Activated T-cell treated with anti-CD3 and anti-CD28 coated beads, Interleukin-2, amount 50 U/mL, for 4 hours (primary cell): ENCODE results near the gene BBS10. TPM values are rescaled to one million over a fixed set of nuclear protein-coding genes. Genes with fewer than 3 reads are reported as not detected.
"Not testable (repeated sequence)": the region's sequence is repeated elsewhere in the genome, so short reads cannot be mapped to it uniquely, and the experiment has no call there.

Experiments
- ATAC-seq, 2 donors: fragments of 200-7000 bp; cut with Tn5 transposase; one replicate each; pipeline ENCODE4 v1.10.0; 2021
- DNase-seq: peaks from one replicate; pipeline ENCODE4 v3.0.0-alpha.2; 2020
- H3K27me3 Mint-ChIP-seq: one replicate; pipeline ENCODE4 v1.8.0; 2021; ENCODE audit warnings: low read depth, mixed read lengths
- H3K36me3 Mint-ChIP-seq: one replicate; pipeline ENCODE4 v1.8.0; 2022; ENCODE audit warnings: mixed read lengths; ENCODE audit not compliant: insufficient read depth
- H3K4me1 Mint-ChIP-seq: one replicate; pipeline ENCODE4 v1.8.0; 2021; ENCODE audit warnings: low read depth, mixed read lengths
- H3K4me3 Mint-ChIP-seq: one replicate; pipeline ENCODE4 v1.8.0; 2021; ENCODE audit warnings: mild to moderate bottlenecking, moderate library complexity, mixed read lengths
- H3K9me3 Mint-ChIP-seq: one replicate; pipeline ENCODE4 v1.8.0; 2021; ENCODE audit warnings: mixed read lengths
- total RNA-seq, 3 donors: library from RNA; stranded (reverse); gene quantifications; one replicate each; pipeline ENCODE4 v1.2.1, GENCODE V29; 2021

The BBS10 gene
- total RNA-seq = 1 to 10 TPM; 3.3 to 4.1 (median 3.9) TPM

DNA sequence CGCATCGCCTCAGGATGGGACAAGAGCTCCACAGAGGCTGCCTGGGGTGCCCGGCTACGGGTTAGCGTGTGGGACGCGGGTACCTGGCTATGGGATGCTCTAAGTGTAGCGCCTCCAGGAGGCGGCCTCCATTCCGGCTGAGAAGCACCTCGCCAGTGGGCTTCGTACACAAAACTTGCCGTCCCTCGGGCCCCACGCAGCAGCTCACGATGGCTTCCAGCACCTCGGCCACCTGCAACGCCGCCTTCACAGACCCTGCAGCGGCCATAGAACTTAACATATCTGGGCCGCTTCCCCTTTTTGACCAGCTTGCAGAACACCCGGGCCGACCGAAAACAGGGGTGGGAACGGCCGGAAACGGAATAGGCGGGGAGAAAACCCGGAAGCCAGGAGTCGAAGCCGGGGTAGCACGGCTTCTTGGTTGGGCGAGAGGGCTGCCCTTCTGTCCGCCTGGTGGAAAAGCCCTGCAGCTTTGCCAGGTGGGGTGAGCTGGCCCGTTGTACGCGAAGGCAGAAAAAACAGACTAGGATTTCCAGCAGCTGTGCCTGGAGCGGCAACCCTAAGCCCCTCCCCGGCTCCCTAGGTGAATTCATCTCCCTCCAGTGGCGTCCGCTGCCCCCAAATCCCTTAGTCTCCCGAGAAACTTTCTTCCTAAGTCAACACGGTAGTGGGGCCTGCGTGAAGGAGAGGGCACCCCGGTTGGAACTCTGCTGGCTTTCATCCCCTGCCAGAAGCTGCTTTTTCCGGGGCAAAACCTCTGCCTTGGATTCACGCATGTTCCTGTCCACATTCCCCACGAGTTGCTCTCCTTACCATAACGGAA is at the start of gene BBS10:
Gene BBS10, minus strand, starts transcription at position 337 of the 823 bp plus-strand sequence. Its CDS starts 57 bp downstream, at position 280.
- Mint-ChIP-seq H3K4me3 (peak within 1 kb of the TSS; percentile 94), H3K36me3 (peaks cover 1% of the 10 kb centered on the region), H3K27me3 (no peaks in the 10 kb centered on the region), H3K4me1 (peaks cover 26% of the 10 kb centered on the region), H3K9me3 (no peaks in the 10 kb centered on the region)
- DNase-seq (peak; percentile 73), ATAC-seq (peak; percentile 96 to 97)

DNA sequence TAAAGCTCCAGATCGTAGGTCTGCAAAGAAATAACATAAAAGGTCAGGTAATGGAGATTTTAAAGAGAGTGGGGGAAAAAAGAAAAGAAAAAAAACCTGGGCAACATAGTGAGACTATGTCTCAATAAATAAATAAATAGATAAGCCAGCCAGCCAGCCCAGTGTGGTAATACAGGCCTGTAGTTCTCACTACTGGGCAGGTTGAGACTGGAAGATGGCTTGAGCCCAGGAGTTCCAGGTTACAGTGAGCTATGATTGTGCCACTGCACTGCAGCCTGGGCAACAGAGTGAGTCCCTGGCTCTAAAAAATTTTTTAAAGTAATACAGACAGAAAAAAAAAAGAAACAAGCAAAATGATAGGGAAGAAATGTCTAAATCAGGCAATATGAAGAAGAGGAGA is 43.2 kb upstream of the BBS10 start:
- peaks cover 30% of the 10 kb centered on the region for H3K36me3 Mint-ChIP-seq
- H3K4me1 Mint-ChIP-seq = no peaks in the 10 kb centered on the region
- no peaks in the 10 kb centered on the region for H3K9me3 Mint-ChIP-seq
- no peak overlapping the region for H3K4me3 Mint-ChIP-seq
- no peaks in the 10 kb centered on the region for H3K27me3 Mint-ChIP-seq
- ATAC-seq = no peak
- no peak for DNase-seq

DNA sequence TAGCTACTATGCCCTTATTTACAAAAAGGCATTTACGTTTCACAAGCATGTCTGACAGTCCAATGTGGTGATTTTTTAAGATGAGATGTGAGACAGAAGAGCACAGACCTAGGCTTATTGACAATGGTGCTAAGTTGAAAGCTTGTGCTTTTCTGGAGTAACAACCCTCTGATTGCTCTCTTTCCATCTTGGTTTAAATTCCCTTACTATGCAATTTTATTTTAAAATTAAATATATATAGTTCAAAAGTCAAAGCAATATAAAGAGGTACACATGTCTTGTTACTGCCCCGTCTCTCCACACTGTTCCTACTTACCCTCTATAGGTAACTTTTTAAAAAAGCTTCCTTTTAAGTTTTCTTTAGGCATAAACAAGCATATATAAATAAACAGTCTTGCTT is 39.4 kb upstream of the BBS10 start:
- ATAC-seq (no peak), DNase-seq (no peak)
- H3K4me3 Mint-ChIP-seq = no peak overlapping the region
- H3K36me3 Mint-ChIP-seq = peaks cover 41% of the 10 kb centered on the region
- H3K9me3 Mint-ChIP-seq = no peaks in the 10 kb centered on the region
- H3K27me3 Mint-ChIP-seq = no peaks in the 10 kb centered on the region
- H3K4me1 Mint-ChIP-seq = no peaks in the 10 kb centered on the region

DNA sequence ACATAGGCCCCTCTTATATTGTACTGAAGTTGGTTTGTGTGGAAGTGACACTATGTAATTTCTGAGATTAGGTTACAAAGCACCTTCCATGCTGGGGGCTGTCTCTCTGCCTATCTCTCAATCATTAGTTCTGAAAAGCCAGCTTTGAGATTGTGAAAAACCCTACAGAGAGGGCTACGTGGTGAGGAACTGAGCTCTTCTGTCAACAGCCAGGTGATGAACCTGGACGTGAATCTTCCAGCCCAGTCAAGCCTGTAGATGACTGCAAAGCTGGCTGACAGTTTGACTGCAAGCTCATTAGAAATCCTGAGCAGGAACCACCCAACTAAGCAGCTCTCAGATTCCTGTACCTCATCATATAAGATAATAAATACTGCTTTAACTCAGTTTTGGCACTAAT is 36.3 kb upstream of the BBS10 start:
- Mint-ChIP-seq H3K36me3 (peaks cover 31% of the 10 kb centered on the region), H3K4me1 (no peaks in the 10 kb centered on the region), H3K27me3 (no peaks in the 10 kb centered on the region), H3K4me3 (no peak overlapping the region), H3K9me3 (no peaks in the 10 kb centered on the region)
- no peak for ATAC-seq
- no peak for DNase-seq

DNA sequence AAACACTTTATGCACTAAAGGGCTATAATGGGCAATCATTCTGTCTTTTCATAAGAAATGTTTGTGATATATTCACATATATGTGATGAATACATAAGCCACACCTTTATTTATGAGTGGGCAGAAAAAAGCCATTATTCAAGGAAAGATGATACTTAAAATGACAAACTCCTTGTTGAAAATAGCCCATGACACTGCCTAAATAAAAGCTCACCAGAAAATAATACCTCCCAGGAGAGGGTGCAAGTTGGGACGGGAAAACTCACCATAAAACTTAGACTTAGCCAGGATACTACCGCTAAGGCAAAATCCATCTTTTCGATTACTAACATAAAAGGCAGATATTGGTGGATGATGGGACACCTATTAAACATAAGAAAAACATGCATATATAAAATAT is 35.8 kb upstream of the BBS10 start:
- ATAC-seq = no peak
- H3K9me3 Mint-ChIP-seq = no peaks in the 10 kb centered on the region
- no peak overlapping the region for H3K4me3 Mint-ChIP-seq
- H3K36me3 Mint-ChIP-seq = peaks cover 31% of the 10 kb centered on the region
- DNase-seq = no peak
- H3K27me3 Mint-ChIP-seq = no peaks in the 10 kb centered on the region
- H3K4me1 Mint-ChIP-seq = no peaks in the 10 kb centered on the region

DNA sequence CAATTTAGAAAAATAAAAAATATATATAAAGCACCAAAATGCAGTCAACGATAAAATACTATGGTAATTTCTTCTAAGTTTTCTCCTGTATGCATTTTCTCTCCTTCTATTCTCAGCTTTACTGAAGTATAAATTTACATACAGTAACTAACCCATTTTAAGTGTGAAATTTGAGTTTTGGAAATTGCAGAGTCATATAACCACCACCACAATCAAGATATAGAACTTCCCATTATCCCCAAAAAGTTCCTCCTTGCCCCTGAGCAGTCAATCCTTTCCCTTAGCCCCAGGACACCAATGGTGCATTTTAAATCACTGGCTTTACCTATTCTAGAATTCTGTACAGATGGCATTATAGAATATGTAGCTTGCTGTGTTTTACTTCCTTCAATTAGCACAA is 31.0 kb upstream of the BBS10 start:
- DNase-seq (no peak), ATAC-seq (no peak)
- Mint-ChIP-seq H3K4me1 (no peaks in the 10 kb centered on the region), H3K9me3 (no peaks in the 10 kb centered on the region), H3K4me3 (no peak overlapping the region), H3K27me3 (no peaks in the 10 kb centered on the region), H3K36me3 (peaks cover 37% of the 10 kb centered on the region)

DNA sequence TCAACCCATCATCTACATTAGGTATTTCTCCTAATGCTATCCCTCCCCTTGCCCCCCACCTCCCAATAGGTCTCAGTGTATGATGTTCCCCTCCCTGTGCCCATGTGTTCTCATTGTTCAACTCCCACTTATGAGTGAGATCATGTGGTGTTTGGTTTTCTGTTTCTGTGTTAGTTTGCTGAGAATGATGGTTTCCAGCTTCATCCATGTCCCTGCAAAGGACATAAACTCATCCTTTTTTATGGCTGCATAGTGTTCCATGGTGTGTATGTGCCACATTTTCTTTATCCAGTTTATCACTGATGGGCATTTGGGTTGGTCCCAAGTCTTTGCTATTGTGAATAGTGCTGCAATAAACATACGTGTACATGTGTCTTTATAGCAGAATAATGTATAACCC is 28.7 kb upstream of the BBS10 start:
- ATAC-seq, H3K9me3 Mint-ChIP-seq, H3K4me1 Mint-ChIP-seq, H3K4me3 Mint-ChIP-seq, H3K27me3 Mint-ChIP-seq, DNase-seq: not testable (repeated sequence)
- peaks cover 36% of the 10 kb centered on the region for H3K36me3 Mint-ChIP-seq

DNA sequence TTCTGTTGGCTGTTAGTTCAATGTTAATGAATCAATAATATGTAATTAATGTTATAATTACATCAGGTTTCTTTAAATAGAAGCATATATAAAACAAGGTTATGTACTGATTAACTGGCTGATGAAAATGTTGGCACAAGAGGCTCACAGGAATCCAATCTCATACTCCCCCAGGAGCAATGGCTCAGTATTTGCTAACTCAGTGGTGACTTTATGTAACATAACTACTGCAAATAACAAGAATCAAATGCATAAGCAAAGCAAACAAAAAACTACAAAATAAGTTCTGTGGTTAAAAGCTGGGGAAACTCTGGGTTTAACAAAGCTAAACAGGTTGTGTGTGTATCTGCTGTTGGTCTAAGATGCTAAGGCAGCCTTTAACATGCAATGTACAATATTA is 27.7 kb upstream of the BBS10 start:
- peaks cover 38% of the 10 kb centered on the region for H3K36me3 Mint-ChIP-seq
- DNase-seq (no peak), ATAC-seq (no peak)
- H3K4me3 Mint-ChIP-seq = no peak overlapping the region
- no peaks in the 10 kb centered on the region for H3K4me1 Mint-ChIP-seq
- H3K9me3 Mint-ChIP-seq = no peaks in the 10 kb centered on the region
- no peaks in the 10 kb centered on the region for H3K27me3 Mint-ChIP-seq

DNA sequence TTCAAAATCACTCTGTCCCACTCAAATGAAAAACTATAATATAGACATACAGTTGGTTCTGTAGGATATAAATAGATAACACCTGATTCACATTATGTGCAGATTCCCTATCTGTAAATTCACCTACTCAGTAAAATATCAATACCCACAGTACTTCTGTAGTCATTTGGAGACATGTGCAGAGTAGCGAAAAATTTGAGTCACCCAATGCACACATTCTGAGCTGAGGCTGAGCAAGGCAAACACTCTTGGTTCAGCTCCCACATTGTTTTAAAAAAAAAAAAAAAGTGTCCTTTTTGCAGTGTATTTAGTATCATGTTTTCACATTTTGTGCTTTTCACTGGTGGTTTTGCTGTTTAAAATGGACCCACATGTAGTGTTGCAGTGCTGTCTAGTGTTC is 27.3 kb upstream of the BBS10 start:
- H3K27me3 Mint-ChIP-seq = no peaks in the 10 kb centered on the region
- peaks cover 42% of the 10 kb centered on the region for H3K36me3 Mint-ChIP-seq
- no peak for ATAC-seq
- H3K4me3 Mint-ChIP-seq = no peak overlapping the region
- no peaks in the 10 kb centered on the region for H3K9me3 Mint-ChIP-seq
- DNase-seq = no peak
- no peaks in the 10 kb centered on the region for H3K4me1 Mint-ChIP-seq

DNA sequence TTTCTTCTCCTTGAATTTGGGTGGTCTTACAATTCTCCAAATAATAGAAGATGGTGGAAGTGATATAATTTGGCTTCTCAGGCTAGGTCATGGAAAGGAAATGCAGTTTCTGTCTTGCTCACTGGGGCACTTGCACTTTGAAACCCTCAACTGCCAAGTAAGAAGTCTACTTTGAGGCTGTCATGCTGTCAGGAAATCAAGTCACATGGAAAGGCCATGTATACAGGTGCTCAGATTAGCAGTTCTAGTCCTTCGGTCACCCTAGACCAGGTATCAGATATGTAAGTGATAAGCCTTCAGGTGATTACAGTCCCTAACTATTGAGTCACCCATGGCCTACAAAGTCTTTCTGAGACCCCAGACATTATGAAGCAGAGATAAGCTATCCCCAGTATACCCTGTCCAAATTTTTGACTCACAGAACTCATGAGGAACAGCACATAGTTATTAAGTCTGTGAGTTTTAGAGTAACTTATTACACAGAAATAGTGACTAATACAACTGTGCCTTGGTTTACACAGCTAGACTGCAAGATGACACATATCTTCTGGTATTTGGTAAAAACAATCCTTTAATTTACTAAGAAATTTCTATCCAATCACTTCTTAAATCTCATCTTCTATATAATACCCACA is 26.3 kb upstream of the BBS10 start:
- DNase-seq (no peak), ATAC-seq (no peak)
- Mint-ChIP-seq H3K4me3 (no peak overlapping the region), H3K4me1 (no peaks in the 10 kb centered on the region), H3K27me3 (no peaks in the 10 kb centered on the region), H3K9me3 (no peaks in the 10 kb centered on the region), H3K36me3 (peaks cover 50% of the 10 kb centered on the region)

DNA sequence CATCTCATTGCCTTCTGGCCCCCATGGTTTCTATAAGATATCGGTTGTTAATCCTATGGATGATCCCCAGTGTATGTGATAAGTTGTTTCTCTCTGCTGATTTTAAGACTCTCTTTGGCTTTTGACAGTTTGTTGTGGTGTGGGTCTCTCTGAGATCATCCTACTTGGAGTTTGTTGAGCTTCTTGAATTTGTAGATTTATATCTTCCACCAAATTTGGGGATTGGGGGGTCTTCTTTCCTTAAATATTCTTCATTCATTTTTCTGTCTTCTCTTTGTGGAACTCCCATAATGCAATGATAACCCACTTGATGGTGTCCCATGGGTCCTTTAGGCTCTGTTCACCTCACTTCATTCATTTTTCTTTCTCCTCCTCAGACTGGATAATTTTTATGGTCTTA is 20.0 kb upstream of the BBS10 start:
- Mint-ChIP-seq H3K36me3 (peaks cover 73% of the 10 kb centered on the region), H3K4me3 (no peak overlapping the region), H3K4me1 (no peaks in the 10 kb centered on the region), H3K9me3 (peaks cover 7% of the 10 kb centered on the region), H3K27me3 (no peaks in the 10 kb centered on the region)
- ATAC-seq = no peak
- no peak for DNase-seq

DNA sequence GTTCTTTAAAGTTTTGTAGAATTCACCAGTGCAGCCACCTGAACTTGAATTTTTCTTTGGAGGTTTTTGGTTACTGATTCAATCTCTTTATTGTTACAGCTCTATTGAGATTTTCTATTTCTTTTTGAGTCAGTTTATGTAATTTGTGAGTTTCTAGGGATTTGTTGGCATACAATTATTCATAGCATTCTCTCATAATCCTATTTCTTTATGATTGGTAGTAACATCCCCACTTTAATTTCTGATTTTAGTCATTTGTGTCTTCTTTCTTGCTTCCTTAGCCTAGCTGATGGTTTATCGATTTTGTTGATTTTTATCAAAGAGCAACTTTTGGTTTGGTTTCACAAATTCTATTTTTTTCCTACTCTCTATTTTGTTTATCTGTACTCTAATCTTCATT is 17.9 kb upstream of the BBS10 start:
- Mint-ChIP-seq H3K4me1 (no peaks in the 10 kb centered on the region), H3K9me3 (peaks cover 7% of the 10 kb centered on the region), H3K36me3 (peaks cover 78% of the 10 kb centered on the region), H3K4me3 (no peak overlapping the region), H3K27me3 (no peaks in the 10 kb centered on the region)
- ATAC-seq (no peak), DNase-seq (no peak)

DNA sequence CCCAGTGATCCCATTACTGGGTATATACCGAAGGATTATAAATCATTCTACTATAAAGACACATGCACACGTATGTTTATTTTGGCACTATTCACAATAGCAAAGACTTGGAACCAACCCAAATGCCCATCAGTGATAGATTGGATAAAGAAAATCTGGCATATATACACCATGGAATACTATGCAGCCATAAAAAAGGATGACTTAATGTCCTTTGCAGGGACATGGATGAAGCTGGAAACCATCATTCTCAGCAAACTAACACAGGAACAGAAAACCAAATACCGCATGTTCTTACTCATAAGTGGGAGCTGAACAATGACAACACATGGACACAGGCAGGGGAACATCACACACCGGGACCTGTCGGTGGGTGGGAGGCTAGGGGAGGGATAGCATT is 15.9 kb upstream of the BBS10 start:
- H3K4me3 Mint-ChIP-seq, H3K4me1 Mint-ChIP-seq, H3K27me3 Mint-ChIP-seq, DNase-seq, H3K9me3 Mint-ChIP-seq, ATAC-seq: not testable (repeated sequence)
- peaks cover 68% of the 10 kb centered on the region for H3K36me3 Mint-ChIP-seq

DNA sequence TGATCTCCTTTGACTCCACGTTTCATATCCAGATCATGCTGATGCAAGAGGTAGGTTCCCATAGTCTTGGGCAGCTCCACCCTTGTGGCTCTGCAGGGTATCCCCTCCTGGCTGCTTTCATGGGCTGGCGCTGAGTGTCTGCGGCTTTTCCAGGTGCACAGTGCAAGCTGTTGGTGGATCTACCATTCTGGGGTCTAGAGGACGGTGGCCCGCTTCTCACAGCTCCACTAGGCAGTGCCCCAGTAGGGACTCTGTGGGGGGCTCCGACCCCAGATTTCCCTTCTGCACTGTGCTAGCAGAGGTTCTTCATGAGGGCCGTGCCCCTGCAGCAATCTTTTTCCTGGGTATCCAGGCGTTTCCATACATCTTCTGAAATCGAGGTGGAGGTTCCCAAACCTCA is 12.1 kb upstream of the BBS10 start:
- Mint-ChIP-seq H3K4me1 (no peaks in the 10 kb centered on the region), H3K4me3 (no peak overlapping the region), H3K9me3 (peaks cover 2% of the 10 kb centered on the region), H3K36me3 (peaks cover 55% of the 10 kb centered on the region), H3K27me3 (no peaks in the 10 kb centered on the region)
- DNase-seq (no peak), ATAC-seq (no peak)

DNA sequence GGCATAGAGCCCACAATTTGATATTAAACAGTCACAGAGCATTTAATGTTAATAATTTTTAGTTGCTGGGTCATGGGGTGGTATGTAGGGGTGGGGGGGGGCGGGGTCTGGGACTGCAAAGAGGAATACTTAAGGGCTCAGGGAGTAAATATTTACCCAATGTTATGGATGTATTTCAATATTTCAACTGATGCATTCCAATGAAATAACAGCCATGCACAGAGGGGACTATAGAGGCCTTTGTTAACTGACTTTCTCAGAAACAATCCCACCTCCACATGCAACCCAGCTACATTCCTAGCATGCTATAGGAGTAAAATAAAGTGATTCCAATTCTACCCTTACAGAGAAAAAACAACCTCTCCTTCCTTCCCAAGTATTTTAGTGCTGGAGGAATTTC is 7.9 kb upstream of the BBS10 start:
- DNase-seq (no peak), ATAC-seq (no peak)
- H3K4me3 Mint-ChIP-seq = no peak overlapping the region
- no peaks in the 10 kb centered on the region for H3K9me3 Mint-ChIP-seq
- no peaks in the 10 kb centered on the region for H3K27me3 Mint-ChIP-seq
- H3K36me3 Mint-ChIP-seq = peaks cover 30% of the 10 kb centered on the region
- no peaks in the 10 kb centered on the region for H3K4me1 Mint-ChIP-seq
